ENCODE data around the gene COL6A2.

DNA sequence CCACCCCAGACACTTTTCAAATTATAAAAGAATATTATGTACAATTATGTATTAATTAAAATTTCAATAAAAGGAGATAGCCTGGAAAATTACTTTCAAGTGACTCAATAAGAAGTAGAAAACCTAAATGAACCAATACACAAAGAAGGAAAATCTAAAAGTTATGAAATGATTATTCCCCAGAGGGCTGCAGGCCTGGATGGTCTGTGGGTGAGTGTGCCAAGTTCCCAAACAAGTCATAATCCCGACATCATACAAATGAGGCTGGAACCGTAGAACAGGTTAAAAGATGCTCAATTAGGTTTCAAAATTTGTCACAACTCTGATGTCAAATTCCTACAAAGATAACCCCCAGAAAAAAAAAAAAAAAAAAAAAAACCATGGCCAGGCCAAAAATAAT, 73.7 kb downstream of the COL6A2 start:
- TF ChIP-seq, protein P1, sequence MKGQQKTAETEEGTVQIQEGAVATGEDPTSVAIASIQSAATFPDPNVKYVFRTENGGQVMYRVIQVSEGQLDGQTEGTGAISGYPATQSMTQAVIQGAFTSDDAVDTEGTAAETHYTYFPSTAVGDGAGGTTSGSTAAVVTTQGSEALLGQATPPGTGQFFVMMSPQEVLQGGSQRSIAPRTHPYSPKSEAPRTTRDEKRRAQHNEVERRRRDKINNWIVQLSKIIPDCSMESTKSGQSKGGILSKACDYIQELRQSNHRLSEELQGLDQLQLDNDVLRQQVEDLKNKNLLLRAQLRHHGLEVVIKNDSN (CRISPR knock-in tag; IDR thresholded peaks at IDR 0.05): no peak
- TF ChIP-seq, protein P2, sequence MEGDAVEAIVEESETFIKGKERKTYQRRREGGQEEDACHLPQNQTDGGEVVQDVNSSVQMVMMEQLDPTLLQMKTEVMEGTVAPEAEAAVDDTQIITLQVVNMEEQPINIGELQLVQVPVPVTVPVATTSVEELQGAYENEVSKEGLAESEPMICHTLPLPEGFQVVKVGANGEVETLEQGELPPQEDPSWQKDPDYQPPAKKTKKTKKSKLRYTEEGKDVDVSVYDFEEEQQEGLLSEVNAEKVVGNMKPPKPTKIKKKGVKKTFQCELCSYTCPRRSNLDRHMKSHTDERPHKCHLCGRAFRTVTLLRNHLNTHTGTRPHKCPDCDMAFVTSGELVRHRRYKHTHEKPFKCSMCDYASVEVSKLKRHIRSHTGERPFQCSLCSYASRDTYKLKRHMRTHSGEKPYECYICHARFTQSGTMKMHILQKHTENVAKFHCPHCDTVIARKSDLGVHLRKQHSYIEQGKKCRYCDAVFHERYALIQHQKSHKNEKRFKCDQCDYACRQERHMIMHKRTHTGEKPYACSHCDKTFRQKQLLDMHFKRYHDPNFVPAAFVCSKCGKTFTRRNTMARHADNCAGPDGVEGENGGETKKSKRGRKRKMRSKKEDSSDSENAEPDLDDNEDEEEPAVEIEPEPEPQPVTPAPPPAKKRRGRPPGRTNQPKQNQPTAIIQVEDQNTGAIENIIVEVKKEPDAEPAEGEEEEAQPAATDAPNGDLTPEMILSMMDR (IDR thresholded peaks at IDR 0.05): no peak
- TF ChIP-seq CREB1 (CRISPR knock-in tag; IDR thresholded peaks at IDR 0.05) (no peak), CREM (CRISPR knock-in tag; IDR thresholded peaks at IDR 0.05) (no peak), ELF4 (CRISPR knock-in tag; IDR thresholded peaks at IDR 0.05; ENCODE audit: low read depth) (no peak)
- TF ChIP-seq, protein P3, sequence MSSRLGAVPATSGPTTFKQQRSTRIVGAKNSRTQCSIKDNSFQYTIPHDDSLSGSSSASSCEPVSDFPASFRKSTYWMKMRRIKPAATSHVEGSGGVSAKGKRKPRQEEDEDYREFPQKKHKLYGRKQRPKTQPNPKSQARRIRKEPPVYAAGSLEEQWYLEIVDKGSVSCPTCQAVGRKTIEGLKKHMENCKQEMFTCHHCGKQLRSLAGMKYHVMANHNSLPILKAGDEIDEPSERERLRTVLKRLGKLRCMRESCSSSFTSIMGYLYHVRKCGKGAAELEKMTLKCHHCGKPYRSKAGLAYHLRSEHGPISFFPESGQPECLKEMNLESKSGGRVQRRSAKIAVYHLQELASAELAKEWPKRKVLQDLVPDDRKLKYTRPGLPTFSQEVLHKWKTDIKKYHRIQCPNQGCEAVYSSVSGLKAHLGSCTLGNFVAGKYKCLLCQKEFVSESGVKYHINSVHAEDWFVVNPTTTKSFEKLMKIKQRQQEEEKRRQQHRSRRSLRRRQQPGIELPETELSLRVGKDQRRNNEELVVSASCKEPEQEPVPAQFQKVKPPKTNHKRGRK (CRISPR knock-in tag; IDR thresholded peaks at IDR 0.05; ENCODE audit: borderline replicate concordance): no peak
- TF ChIP-seq, protein P4, sequence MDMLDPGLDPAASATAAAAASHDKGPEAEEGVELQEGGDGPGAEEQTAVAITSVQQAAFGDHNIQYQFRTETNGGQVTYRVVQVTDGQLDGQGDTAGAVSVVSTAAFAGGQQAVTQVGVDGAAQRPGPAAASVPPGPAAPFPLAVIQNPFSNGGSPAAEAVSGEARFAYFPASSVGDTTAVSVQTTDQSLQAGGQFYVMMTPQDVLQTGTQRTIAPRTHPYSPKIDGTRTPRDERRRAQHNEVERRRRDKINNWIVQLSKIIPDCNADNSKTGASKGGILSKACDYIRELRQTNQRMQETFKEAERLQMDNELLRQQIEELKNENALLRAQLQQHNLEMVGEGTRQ (CRISPR knock-in tag; IDR thresholded peaks at IDR 0.05): no peak
